CD4-positive, alpha-beta T cell treated with Interleukin-17A for 1 hour (primary cell): Measurements from ENCODE around the gene LBR.

ENCODE experiments used
- DNase-seq: peaks from one replicate; pipeline ENCODE4 v3.0.0-alpha.2; 2020

The LBR gene

DNA sequence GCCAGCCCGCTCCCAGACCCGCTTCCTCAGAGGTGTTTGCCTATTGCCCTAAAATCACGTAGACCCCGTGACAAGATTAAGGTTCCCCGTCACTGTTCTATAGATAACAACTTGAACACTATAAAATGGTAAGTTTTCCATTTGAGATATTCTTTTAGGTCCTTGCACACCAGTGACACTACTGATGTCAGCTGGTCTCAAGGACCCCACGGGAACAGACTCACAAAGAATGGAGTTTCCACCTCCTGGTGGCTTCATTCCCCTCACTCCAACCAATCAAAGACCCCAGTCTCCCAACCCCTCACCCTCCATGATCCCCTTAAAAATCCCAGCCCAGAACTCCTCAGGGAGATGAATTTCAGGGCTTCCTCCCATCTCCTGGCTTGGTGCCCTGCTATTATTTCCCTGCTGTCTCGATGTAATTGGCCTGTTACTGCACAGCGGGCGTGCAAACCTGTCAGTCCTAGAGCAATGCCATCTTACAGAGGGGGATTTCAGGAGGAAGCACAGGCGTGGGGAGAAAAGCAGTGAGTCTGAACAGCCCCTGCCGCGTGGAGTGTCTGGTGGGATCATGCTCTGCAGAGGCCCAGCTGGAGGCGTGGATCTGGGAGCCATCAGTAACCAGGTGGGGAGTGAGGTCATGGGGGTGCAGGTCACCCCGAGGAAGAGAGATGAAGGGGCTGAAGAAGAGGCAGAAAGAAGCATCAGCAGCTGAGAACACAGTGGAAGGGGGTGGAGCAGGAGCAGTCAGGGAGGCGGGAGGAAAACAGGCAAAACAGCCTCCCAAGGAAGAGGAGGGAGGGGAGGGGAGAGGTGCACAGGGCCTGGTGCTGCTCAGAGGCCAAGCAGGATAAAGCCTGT, 35.1 kb upstream of the LBR start:
- DNase-seq, result no peak

DNA sequence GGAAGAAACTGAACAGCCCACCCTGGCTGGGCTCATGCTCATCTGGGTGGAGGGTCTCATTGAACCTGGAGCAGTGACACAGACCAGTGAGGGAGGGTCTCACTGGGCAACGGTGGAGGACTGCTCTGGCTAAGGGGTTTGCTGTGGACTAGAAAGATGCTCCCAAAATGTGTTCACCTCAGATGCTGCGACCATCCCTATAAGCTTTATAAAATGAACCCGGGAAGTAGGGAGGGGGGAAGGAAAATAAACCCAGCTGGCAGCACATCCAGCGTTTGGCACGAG, 34.5 kb upstream of the LBR start:
- no peak for DNase-seq

DNA sequence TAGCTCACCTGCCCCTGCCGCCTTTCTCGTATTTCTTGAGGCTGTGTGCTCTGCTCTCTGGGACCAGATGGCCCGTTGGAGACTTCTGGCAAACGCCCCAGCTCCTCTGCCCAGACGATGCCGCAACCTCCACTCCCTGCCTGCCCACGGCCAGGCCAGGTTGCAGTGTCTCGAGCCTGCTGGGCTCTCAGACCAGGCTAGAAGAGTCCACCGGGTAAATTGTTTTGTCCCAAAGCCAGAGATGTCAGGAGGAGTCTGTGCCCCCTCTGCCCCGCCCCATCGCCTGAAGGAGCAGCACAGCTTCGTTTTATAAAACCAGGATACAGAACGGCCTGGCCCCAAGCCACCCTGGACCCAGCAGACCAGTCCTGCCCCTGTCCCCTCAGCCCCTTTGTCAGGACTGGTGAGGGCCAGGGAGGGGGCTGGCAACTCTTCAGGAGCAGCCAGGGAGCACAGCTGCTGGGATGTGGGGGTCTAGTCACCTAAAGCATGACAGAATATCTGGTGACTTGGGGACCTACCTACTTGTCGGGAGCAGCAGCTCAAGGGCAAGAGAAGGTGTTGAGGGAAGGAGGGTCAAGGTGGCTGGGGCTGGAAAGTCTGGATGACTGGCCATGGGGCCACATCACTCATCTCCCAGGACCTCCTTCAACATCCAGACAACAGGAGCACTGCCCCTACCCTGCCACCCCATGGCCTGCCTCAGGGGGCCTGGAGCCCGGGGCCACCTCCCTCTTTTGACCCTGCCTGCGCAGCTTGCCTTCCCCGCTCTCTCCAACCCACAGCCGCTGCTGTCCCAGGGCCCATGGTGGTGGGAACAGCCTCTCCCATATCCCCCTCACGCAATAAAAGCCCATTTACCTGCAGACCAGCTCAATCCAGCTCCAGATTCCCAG, 33.9 kb upstream of the LBR start:
- no peak for DNase-seq

DNA sequence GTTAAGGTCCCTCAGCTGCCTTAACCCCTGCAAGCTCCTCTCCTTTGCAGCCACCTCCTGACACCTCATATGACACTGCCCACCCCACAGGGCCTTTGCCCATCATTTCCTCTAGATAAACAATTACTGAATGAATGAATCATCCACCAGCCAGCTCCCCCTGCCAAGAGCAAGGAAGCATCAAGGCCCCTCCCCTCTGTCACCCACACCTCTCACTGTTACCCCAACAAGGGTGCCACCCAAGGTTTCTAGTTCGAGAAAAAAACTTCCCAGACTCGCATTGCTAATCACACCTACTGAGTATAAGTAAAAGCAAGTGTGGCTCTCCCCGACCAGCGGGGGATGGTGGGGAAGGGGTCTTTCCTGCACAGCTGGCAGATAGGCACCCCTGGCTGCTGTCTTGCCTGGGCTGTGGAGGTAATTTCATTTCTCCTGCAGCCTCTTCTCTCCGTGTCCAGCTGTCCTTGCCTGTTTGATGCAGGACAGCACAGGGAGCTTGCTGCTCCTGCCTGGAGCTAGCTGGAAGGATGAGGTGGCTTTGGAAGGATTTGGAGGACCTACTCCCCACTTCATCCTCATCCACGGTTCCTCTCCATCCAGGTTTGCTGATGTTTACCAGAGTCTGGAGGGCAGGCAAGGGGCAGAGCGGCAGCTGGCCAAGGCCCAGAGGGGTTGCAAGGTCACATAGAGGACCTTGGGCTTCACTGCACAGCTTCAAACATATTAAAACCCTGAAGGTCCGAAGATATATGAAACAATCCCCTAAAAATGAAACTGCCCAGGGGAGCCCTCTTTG, 33.1 kb upstream of the LBR start:
- DNase-seq, result peak; percentile 83

DNA sequence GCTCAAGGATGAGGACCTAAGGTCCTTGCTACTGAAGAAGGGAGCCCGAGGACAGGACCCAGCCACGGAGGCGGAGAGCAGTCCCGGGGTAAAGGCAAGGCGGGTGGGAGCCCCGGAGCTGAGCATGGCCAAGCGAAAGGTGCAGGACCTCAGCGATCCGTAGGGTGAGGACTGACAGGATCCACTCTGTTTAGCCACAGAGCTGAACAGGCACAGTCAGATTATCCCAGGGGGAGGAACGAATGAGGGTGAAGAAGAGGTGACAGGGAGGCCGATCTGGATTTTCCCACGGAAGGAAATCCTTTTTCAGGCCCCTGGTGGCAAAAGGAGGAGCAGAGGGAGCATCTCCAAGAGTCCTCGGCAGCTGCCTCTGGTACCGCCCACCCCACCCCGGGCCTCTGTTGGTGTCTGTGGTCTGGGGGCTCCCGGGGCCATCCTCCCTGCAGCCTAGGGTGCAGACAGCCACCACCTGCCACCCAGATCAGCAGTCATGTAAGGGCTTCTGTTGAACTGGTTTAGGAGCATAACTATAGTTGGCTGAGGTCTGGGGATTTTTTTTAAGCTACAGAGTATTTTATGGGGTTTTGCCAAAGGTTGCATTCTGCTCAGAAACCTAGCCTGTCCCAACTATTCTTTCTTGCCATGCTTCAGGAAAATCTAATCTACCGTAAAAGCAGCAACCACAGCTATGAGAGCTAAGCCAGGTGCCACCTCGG, 32.3 kb upstream of the LBR start:
- DNase-seq, result no peak

DNA sequence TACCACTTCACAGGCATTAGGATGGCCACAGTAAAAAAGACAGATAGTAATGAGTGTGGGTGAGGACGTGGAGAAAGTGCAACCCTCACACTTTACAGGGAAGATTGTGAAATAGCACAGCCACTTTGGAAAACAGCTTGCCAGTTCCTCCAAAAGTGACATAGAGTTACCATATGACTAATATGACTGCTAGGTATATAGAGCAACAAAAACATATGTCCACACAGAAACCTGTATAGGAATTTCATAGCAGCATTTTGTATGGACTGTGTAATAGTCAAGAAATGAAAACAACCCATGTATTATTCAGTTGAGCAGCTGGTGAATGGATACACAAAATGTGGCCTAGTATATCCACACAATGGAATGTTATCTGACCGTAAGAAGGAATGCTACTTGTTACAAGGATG, 30.4 kb upstream of the LBR start:
- DNase-seq, result no peak

DNA sequence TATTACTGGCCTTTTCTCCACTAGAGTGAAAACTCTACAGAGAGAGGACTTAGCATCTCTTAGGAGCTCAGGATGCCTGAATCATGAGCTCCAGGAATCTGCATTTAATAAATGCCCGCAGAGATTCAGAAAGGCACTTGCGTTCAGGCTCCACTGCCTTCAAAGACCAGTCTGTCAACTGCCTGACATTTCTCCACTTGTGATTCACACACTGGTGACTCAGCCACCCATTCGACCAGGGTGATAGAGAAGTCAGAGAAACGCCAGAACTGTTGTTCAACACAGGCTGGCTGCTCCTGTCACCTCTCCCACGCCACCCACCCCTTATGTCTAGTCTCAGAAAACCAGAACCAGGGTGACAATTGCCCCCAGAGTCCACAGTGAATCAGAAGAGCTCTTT, 26.9 kb upstream of the LBR start:
- DNase-seq, result peak; percentile 69

DNA sequence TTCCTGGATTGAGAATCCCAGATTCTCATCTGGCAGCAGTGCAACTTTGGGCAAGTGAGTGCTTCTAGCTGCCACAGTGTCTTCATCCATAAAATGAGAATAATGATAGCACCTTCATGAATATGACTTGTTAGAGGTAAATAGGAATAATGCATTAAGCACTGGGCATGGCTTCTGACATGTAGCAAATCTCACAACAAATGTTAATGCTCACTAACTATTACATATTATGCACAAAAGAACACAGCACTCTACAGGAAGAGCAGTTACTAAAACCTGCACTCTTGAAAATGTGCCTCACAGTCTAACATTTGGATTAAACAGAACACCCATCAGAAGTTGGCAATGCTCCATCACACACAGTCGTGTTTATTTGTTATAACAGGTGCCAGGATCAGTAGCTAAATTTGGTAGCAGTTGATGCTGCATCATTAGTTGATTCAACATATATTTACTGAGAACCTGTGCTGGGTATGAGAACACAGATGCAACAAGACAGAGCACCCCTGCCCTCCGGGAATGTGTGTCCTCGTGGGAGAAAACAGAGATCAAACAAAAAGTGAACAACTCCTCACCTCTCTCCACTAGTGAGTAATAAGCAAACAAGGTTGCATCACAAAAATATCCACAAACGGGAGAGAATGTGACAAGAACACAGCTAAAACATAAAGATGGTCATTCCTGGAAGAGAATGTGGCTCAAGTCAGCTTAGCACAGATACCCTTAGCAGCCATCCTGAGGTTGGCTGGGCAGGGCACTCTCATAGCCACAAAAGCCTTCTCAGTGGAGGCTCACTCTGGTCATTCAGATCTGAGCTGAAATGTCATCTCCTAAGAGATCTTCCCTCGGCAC, 26.2 kb upstream of the LBR start:
- no peak for DNase-seq

DNA sequence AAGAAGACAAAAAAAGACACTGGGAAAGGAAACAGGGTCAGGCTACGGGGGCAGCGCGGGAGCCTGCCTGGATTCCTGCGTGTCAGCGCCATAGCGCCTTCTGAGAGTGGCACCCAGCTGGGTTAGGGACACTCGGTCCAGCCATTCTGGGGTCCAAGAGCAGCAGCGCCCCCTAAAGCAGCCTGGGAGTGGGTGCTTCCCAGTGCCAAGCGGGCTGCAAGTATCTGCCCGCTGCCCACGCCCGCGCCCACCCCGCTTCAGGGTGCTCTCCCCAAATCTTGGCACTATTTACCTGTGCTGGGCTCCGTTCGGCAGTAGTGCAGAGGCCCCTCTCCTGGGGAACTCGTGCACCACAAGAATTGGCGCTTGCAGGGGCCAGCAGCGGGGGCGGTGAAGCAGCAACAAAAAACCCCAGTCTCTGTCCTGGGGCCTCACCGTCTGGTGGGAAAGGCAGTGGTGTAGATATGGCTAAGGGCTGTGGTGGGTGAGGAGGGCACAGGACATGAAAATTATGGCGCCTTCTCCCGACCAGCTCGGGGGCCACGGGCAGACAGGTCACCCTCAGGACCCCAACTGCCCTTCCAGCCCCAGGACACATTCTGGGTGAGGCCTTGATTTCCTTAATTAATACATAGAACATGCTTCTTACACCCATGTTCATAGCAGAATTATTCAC, 24.1 kb upstream of the LBR start:
- no peak for DNase-seq

DNA sequence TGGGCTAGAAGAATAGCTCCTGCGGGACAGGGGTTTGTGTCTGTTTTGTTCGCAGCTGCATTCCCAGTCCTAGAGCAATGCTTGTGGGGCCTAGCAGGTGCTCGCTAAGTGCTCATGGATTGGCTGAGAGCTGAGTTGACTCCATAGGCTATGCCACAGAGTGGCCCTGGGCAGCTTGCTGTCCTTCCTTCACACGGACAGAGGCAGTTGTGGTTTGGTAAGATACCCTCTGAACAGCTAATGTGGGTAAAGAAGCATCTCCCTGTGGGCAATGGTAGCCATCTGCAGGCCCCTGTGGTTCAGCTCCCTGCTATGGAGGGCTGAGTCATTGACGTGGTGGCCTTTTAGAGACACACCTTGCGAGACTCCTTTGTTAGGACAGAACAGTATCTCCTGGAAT, 23.5 kb upstream of the LBR start:
- DNase-seq, result no peak

DNA sequence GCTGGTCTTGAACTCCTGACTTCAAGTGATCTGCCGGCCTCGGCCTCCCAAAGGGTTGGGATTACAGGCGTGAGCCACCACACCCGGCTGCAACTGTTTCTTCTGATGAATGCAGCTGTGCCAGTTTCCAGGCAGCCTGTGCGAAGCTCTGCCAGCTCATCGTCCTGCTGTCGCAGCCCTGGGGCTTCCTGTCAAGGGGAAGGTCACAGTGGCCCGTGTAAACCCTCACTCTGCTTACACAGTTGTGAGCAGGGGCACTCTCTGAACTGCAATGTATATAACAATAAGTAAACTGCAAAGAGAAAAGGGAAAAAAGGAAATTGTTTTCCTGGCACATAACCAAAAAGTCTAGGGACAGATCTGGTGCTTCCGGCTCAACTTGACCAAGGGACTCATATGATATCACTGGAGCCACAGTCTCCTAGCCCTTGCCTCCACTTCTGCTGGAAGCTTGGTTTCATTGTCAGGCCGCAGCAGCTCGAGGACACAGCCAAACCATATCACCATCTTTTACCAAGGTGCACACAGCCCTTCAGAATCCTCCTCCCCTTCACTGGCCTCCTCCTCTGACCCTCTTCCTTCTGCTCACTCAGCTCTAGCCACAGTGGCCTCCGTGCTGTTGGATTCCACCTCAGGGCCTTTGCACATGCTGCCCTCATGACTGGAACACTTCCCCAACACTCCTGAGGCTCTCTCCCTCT, 22.8 kb upstream of the LBR start:
- DNase-seq, result no peak

DNA sequence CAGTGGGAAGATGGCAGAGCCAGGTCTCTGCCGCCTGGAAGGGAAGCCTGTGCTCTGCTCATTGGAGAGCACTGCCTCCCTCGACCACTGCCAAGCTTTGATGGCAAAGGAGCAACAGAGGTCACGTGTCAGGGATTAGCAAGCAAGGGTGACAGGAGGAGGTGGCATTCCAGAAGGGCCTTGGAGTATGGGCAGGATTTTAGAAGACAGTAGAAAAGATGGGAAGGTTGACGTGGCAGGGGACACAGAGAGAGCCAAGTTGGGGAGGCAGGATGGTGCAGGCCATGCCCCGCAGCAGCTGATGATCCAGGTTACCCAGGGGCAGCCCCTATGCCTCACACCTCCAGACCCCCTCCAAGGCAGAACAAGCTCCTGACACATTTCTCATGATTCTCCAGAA, 21.9 kb upstream of the LBR start:
- no peak for DNase-seq

DNA sequence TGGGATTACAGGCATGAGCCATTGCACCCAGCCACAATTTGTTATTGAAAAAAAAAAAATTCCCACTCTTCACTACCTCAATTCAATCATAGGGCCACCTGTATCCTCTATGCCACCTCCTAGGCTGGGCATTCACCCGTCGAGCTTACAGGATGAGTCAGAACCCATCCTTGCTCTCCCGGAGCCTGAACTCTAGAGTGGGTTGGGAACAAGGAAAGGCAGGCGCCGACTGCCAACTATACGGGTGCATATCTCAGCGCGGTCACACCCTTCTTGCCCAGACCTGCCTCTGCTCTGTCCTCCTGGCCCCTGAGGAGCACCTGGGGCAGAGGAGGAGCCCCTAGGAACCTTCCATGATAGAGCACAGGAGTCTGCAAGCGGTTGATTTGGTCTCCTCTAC, 21.4 kb upstream of the LBR start:
- DNase-seq, result no peak

DNA sequence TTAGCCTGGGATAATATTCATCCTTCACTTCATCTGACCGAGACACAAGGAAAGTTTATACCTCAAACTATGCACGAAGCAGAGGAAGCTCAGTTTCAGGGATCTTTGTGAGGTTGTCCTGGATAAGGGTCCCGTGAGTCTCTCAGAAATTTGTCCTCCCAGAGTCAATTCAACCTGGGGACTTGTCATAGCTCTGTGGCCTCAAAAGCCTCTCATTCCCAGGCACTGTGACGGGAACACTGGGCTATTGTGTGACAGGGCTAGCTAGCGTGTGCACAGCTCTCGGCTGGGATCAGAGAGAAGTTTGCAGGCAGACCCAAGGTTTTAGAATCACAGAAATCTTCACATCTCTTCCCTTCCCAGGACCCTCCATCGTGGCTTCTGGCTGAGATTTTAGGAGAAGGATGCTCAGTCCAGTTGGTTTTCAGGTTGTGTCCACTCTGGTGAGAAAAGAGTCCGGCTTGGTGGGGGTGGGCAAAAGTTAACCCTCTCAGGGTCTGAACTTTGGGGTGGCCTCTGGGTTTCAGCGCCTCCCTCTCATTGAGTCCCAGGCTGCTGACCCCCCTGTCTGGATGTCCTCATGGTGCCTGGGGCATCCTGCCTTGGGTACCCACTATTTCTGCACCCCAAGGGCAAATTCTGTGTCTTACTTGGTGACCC, 20.4 kb upstream of the LBR start:
- no peak for DNase-seq

DNA sequence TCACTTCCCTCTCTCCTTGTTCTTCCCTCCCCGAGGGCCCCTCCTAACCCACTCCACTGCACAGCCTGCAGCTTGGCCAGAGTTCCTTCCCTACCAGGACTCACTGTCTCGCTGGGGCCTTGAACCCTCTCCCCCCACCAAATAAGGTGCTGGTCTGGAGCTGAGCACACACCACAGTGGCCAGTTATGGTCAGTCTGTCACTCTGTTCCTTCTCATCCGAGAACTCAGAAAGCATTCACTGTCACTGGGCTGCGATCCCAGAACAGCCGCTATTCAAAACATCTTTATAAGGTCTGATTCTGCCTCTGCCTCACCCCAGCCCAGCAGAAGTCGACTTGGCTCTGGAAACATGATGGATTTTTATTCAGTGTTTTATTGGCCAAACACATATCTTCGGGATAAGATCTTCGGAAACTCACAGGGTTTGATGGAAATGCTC, 19.8 kb upstream of the LBR start:
- no peak for DNase-seq

DNA sequence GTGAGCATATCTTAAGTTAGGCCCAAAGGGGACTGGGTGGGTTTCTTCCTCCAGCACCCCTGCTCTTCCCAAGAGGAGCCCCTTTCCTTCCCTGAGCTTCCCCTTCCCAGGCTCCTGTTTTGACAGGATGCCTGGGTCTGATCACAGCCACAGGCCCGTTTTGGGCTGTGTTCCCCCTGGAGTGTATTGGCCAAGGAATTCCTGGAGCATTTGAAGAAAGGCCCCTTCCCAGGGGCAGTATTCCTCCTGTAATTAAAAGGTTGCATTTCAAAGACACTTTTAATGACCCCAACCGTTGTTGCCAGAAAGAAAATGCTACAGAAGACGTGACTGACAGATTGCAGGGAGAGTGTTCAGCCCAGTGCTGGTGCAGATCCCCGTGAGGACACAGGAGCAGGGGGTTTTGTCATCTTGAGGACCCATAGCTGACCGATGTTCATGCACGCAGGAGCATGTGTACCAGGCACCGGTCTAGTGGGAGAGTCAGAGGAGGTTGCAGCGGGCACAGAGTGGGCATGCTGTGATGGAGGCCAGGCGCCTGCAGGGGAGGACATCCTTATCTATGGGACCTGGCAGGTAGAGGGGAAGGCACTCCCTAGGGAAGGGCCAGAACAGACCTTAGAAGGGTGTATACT, 19.3 kb upstream of the LBR start:
- DNase-seq, result no peak

DNA sequence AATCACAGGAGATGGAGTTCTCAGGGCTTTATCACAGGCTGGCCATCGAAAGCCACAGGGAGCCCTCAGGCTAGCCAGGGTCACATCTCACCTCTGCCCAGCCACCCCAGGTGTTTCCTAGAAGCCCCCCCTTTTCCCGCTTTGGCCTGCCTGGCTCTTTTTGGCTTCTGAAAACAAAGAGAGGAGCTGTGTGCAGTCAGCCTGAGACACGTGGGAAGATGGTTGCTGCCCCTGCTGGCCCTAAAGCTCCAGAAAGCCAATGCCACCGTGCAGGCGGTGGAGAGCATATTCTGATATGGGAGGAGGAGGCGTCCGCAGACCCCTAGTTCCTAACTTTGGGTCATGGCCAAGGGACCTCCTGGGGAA, 18.7 kb upstream of the LBR start:
- DNase-seq, result no peak

DNA sequence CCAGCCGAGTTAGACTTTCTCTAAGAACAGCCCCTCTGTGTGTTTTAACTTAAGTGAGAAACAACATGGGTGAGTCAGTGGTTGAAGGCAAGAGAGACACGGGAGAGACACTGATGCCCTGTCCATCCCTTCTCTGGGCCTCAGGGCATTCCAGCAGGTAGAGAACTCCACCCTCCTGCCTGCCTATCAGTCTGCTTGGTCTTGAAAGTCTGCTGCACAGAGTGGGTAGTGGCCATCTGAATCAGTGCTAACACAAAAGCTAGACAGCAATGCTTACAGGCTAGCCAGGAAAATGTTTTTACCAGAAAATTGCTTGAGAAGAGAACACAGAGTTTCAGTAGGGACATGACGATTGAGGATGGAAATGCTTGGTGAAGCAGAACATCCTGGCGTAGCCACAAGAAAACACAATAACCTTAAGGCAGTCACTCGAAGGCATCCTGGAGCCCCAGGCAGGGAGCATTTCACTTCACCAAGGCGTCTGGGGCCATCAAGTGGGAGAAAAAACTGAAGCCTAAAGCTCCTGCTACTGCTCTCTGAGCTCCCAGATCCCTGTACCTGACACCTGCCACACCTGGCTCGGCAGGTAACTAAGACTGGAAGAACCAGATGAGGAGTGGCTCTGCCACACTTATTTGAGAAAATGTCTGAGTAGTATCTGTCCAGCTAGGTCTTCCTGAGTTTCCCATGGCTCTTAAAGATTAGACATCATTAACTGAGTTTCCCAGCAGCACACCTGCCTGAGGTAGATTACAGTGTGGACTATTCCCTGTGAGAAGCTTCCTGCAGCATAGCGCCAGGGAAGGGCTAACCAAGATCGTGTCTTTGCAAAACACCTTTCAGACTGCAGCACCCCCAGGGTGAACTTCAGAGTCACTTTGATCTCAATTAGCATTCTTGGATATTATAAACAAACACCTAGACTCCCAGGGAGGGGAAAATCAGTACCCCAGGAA, 18.1 kb upstream of the LBR start:
- no peak for DNase-seq
